H1 (cell line): ENCODE results near the gene ATP6V1F. TPM values are rescaled to one million over a fixed set of nuclear protein-coding genes. Genes with fewer than 3 reads are reported as not detected.

Experiments used
- CHD1 ChIP-seq: IDR thresholded peaks from 2 replicates; pipeline ENCODE4 v1.6.1; 2012; ENCODE audit warnings: low read depth, low read length, improper control_type of control experiment
- HDAC6 ChIP-seq: IDR thresholded peaks from one replicate; pipeline ENCODE4 v1.7.1; 2012; ENCODE audit warnings: low read depth, mild to moderate bottlenecking, inconsistent platforms, low read length, moderate library complexity
- PHF8 ChIP-seq: fragments of 200-600 bp; sonication (generic); conservative IDR thresholded peaks from 2 replicates; pipeline ENCODE4 v1.7.1; 2012; ENCODE audit warnings: low read depth, mild to moderate bottlenecking, inconsistent platforms, low read length, moderate library complexity
- polyA plus RNA-seq, 7 experiments: library from polyadenylated mRNA; depleted of rRNA in 3 of 7; stranded (reverse) in 5 of 7; unstranded in 2 of 7; fragments of >200 nt in 5 of 7; fragments of 200-250 nt in 2 of 7; gene quantifications; 1 replicate in 5 of 7; 2 replicates in 1 of 7; 4 replicates in 1 of 7; pipeline versions ENCODE4 v1.2.1 to v1.2.3, GENCODE V29; 2011 to 2013; ENCODE audit warnings: missing spikeins in 2 of 7, mixed read lengths in 2 of 7
- total RNA-seq: library from RNA; stranded (reverse); fragmentation: NEBNext Ultra II Directional; extraction: Animal tissue kit (Norgen Biotek cat#: 25700); gene quantifications from 2 replicates; pipeline ENCODE4 v1.2.1, GENCODE V29; 2021
- TF ChIP-seq, protein P1 (sequence below), 3 experiments: IDR thresholded peaks; 1 replicate in 2 of 3; 2 replicates in 1 of 3; pipeline versions ENCODE4 v1.5.1 to v1.6.1; 2011; ENCODE audit warnings: low read length in 3 of 3, mild to moderate bottlenecking in 3 of 3, inconsistent platforms in 2 of 3, low read depth in 1 of 3, moderate library complexity in 1 of 3; ENCODE audit not compliant: insufficient read depth in 1 of 3; ENCODE audit errors: control extremely low read depth in 1 of 3
- TF ChIP-seq, protein P2 (sequence below): fragments of 300-600 bp; sonication (generic); IDR thresholded peaks from 2 replicates; pipeline ENCODE4 v1.7.1; 2012; ENCODE audit warnings: low read length, moderate library complexity, mild to moderate bottlenecking, inconsistent platforms; ENCODE audit not compliant: insufficient replicate concordance

Gene ATP6V1F
- total and polyA plus RNA-seq, 2 of the 8 experiments (the other 6 are each of a cell fraction or from before 2014, with no cell fraction given), result 104 to 318 TPM

- TF ChIP-seq CHD1 (no peak), PHF8 (no peak), HDAC6 (no peak)
- TF ChIP-seq, protein P1, sequence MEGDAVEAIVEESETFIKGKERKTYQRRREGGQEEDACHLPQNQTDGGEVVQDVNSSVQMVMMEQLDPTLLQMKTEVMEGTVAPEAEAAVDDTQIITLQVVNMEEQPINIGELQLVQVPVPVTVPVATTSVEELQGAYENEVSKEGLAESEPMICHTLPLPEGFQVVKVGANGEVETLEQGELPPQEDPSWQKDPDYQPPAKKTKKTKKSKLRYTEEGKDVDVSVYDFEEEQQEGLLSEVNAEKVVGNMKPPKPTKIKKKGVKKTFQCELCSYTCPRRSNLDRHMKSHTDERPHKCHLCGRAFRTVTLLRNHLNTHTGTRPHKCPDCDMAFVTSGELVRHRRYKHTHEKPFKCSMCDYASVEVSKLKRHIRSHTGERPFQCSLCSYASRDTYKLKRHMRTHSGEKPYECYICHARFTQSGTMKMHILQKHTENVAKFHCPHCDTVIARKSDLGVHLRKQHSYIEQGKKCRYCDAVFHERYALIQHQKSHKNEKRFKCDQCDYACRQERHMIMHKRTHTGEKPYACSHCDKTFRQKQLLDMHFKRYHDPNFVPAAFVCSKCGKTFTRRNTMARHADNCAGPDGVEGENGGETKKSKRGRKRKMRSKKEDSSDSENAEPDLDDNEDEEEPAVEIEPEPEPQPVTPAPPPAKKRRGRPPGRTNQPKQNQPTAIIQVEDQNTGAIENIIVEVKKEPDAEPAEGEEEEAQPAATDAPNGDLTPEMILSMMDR (IDR thresholded peaks at IDR 0.05; ENCODE audit: control extremely low read depth in 1 of 3, insufficient read depth in 1 of 3, low read depth in 1 of 3, low read length in 3 of 3), result no peak
- TF ChIP-seq, protein P2, sequence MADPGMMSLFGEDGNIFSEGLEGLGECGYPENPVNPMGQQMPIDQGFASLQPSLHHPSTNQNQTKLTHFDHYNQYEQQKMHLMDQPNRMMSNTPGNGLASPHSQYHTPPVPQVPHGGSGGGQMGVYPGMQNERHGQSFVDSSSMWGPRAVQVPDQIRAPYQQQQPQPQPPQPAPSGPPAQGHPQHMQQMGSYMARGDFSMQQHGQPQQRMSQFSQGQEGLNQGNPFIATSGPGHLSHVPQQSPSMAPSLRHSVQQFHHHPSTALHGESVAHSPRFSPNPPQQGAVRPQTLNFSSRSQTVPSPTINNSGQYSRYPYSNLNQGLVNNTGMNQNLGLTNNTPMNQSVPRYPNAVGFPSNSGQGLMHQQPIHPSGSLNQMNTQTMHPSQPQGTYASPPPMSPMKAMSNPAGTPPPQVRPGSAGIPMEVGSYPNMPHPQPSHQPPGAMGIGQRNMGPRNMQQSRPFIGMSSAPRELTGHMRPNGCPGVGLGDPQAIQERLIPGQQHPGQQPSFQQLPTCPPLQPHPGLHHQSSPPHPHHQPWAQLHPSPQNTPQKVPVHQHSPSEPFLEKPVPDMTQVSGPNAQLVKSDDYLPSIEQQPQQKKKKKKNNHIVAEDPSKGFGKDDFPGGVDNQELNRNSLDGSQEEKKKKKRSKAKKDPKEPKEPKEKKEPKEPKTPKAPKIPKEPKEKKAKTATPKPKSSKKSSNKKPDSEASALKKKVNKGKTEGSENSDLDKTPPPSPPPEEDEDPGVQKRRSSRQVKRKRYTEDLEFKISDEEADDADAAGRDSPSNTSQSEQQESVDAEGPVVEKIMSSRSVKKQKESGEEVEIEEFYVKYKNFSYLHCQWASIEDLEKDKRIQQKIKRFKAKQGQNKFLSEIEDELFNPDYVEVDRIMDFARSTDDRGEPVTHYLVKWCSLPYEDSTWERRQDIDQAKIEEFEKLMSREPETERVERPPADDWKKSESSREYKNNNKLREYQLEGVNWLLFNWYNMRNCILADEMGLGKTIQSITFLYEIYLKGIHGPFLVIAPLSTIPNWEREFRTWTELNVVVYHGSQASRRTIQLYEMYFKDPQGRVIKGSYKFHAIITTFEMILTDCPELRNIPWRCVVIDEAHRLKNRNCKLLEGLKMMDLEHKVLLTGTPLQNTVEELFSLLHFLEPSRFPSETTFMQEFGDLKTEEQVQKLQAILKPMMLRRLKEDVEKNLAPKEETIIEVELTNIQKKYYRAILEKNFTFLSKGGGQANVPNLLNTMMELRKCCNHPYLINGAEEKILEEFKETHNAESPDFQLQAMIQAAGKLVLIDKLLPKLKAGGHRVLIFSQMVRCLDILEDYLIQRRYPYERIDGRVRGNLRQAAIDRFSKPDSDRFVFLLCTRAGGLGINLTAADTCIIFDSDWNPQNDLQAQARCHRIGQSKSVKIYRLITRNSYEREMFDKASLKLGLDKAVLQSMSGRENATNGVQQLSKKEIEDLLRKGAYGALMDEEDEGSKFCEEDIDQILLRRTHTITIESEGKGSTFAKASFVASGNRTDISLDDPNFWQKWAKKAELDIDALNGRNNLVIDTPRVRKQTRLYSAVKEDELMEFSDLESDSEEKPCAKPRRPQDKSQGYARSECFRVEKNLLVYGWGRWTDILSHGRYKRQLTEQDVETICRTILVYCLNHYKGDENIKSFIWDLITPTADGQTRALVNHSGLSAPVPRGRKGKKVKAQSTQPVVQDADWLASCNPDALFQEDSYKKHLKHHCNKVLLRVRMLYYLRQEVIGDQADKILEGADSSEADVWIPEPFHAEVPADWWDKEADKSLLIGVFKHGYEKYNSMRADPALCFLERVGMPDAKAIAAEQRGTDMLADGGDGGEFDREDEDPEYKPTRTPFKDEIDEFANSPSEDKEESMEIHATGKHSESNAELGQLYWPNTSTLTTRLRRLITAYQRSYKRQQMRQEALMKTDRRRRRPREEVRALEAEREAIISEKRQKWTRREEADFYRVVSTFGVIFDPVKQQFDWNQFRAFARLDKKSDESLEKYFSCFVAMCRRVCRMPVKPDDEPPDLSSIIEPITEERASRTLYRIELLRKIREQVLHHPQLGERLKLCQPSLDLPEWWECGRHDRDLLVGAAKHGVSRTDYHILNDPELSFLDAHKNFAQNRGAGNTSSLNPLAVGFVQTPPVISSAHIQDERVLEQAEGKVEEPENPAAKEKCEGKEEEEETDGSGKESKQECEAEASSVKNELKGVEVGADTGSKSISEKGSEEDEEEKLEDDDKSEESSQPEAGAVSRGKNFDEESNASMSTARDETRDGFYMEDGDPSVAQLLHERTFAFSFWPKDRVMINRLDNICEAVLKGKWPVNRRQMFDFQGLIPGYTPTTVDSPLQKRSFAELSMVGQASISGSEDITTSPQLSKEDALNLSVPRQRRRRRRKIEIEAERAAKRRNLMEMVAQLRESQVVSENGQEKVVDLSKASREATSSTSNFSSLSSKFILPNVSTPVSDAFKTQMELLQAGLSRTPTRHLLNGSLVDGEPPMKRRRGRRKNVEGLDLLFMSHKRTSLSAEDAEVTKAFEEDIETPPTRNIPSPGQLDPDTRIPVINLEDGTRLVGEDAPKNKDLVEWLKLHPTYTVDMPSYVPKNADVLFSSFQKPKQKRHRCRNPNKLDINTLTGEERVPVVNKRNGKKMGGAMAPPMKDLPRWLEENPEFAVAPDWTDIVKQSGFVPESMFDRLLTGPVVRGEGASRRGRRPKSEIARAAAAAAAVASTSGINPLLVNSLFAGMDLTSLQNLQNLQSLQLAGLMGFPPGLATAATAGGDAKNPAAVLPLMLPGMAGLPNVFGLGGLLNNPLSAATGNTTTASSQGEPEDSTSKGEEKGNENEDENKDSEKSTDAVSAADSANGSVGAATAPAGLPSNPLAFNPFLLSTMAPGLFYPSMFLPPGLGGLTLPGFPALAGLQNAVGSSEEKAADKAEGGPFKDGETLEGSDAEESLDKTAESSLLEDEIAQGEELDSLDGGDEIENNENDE, result no peak
Observed at GRCh38 chr7:128903621-128904361, 41.1 kb downstream of the ATP6V1F start (continued).
